Measurements from ENCODE around the gene SLC25A51. TPM values are rescaled to one million over a fixed set of nuclear protein-coding genes. Genes with fewer than 3 reads are reported as not detected.

Gene SLC25A51
- polyA plus RNA-seq, 1 donor (not counting 4 experiments of a cell fraction or from before 2014, with no cell fraction given): 22.2 TPM

DNA sequence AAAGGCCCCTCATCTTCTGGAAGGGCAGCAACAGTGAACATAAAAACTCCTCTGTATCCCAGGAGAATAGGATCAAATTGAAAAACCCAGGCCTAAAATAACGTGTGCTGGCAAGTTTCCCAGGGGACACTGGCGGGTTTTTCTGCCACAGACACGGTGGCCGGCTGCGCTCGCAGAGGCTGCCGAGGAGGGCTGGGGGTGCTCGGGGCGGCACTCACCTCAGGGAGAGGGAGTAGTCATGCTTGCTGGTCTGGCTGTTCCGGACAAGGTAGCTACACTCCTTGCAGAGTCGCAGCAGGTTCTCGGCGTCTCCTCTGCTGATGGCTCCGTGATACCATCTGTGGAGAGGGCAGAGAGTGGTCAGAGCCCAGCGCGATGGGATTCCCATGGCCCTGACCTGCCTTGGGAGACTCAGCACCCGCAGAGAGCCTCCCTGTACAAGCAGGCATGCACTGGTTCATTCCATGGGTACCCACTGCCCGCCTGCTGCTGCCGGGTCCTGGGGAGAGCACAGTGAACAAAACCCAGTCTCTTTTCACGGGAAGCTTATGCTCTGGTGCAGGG lies 44.6 kb upstream of the SLC25A51 start:
- Histone ChIP-seq H4K20me1 (ENCODE audit: control insufficient read depth, extremely low read depth, insufficient read depth, low read length) (no peaks in the 10 kb centered on the region), H3K4me1 (ENCODE audit: control insufficient read depth, extremely low read depth, insufficient read depth, low read length) (peaks cover 39% of the 10 kb centered on the region), H3K36me3 (ENCODE audit: control insufficient read depth in 2 of 2, extremely low read depth in 1 of 2, insufficient read depth in 2 of 2, low read length in 2 of 2) (peaks cover 40 to 55% of the 10 kb centered on the region in 2 experiments), H3K9ac (ENCODE audit: control insufficient read depth, extremely low read depth, insufficient read depth, low read length) (no peak overlapping the region), H3K27me3 (ENCODE audit: control insufficient read depth, extremely low read depth, insufficient read depth, low read length) (no peaks in the 10 kb centered on the region), H3K27ac (ENCODE audit: control insufficient read depth, insufficient read depth, low read length) (no peak overlapping the region), H3K4me2 (ENCODE audit: control insufficient read depth, extremely low read depth, insufficient read depth, low read depth, low read length) (no peak overlapping the region), H2AFZ (ENCODE audit: control insufficient read depth, low read length) (no peak overlapping the region), H3K79me2 (ENCODE audit: control insufficient read depth, insufficient read depth, low read length) (peaks cover 5% of the 10 kb centered on the region), H3K9me1 (ENCODE audit: control insufficient read depth, extremely low read depth, insufficient read depth, low read length) (peaks cover 10% of the 10 kb centered on the region), H3K9me3 (ENCODE audit: control insufficient read depth, low read depth, low read length) (no peaks in the 10 kb centered on the region), H3K4me3 (ENCODE audit: control insufficient read depth in 2 of 3, extremely low read depth in 1 of 3, insufficient read depth in 2 of 3, low read depth in 1 of 3, low read length in 3 of 3) (no peak overlapping the region)
- DNase-seq (ENCODE audit: low read depth, low spot score) (no peak), FAIRE-seq (no peak)
- no peak for TF ChIP-seq EZH2 (IDR thresholded peaks at IDR 0.05; ENCODE audit: low read length)
- TF ChIP-seq, protein P1, sequence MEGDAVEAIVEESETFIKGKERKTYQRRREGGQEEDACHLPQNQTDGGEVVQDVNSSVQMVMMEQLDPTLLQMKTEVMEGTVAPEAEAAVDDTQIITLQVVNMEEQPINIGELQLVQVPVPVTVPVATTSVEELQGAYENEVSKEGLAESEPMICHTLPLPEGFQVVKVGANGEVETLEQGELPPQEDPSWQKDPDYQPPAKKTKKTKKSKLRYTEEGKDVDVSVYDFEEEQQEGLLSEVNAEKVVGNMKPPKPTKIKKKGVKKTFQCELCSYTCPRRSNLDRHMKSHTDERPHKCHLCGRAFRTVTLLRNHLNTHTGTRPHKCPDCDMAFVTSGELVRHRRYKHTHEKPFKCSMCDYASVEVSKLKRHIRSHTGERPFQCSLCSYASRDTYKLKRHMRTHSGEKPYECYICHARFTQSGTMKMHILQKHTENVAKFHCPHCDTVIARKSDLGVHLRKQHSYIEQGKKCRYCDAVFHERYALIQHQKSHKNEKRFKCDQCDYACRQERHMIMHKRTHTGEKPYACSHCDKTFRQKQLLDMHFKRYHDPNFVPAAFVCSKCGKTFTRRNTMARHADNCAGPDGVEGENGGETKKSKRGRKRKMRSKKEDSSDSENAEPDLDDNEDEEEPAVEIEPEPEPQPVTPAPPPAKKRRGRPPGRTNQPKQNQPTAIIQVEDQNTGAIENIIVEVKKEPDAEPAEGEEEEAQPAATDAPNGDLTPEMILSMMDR (optimal IDR thresholded peaks at IDR 0.05 in 1 of 3, IDR thresholded peaks at IDR 0.05 in 1 of 3, conservative IDR thresholded peaks at IDR 0.05 in 1 of 3; ENCODE audit: extremely low read depth in 1 of 3, insufficient read depth in 2 of 3, low read length in 3 of 3): no peak
- dilution Hi-C loops (cut with MboI; ENCODE audit: extremely low pct_ligation_motif_present, low sequenced_read_pairs): no loop called here

DNA sequence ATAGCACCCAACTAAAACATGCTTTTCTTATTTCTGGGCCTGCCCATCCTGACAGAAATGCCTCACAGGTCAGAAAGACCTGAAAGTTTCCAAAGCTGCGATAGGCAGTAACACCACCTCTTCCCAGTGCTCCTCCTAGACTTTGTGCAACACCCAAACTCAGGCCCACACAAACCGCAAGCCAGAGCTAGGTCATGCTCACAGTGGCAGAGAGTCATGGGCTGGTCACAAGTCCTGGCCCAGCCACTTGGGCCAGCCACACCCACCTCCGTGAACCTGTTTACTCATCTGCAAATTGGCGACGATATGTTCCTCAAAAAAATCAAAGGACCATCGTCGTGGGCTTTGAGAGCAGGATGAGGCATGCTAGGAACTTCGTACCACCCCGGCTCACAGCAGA lies 44.0 kb upstream of the SLC25A51 start:
- Histone ChIP-seq H3K9me1 (ENCODE audit: control insufficient read depth, extremely low read depth, insufficient read depth, low read length) (peaks cover 9% of the 10 kb centered on the region), H3K27ac (ENCODE audit: control insufficient read depth, insufficient read depth, low read length) (no peak overlapping the region), H3K36me3 (ENCODE audit: control insufficient read depth in 2 of 2, extremely low read depth in 1 of 2, insufficient read depth in 2 of 2, low read length in 2 of 2) (peaks cover 40 to 52% of the 10 kb centered on the region in 2 experiments), H2AFZ (ENCODE audit: control insufficient read depth, low read length) (no peak overlapping the region), H3K4me1 (ENCODE audit: control insufficient read depth, extremely low read depth, insufficient read depth, low read length) (peaks cover 39% of the 10 kb centered on the region), H3K79me2 (ENCODE audit: control insufficient read depth, insufficient read depth, low read length) (peaks cover 5% of the 10 kb centered on the region), H3K27me3 (ENCODE audit: control insufficient read depth, extremely low read depth, insufficient read depth, low read length) (no peaks in the 10 kb centered on the region), H3K9ac (ENCODE audit: control insufficient read depth, extremely low read depth, insufficient read depth, low read length) (no peak overlapping the region), H3K4me3 (ENCODE audit: control insufficient read depth in 2 of 3, extremely low read depth in 1 of 3, insufficient read depth in 2 of 3, low read depth in 1 of 3, low read length in 3 of 3) (no peak overlapping the region), H3K4me2 (ENCODE audit: control insufficient read depth, extremely low read depth, insufficient read depth, low read depth, low read length) (no peak overlapping the region), H3K9me3 (ENCODE audit: control insufficient read depth, low read depth, low read length) (no peaks in the 10 kb centered on the region), H4K20me1 (ENCODE audit: control insufficient read depth, extremely low read depth, insufficient read depth, low read length) (no peaks in the 10 kb centered on the region)
- DNase-seq (ENCODE audit: low read depth, low spot score) (no peak), FAIRE-seq (no peak)
- dilution Hi-C loops (cut with MboI; ENCODE audit: extremely low pct_ligation_motif_present, low sequenced_read_pairs): no loop called here
- TF ChIP-seq, protein P1 (optimal IDR thresholded peaks at IDR 0.05 in 1 of 3, IDR thresholded peaks at IDR 0.05 in 1 of 3, conservative IDR thresholded peaks at IDR 0.05 in 1 of 3; ENCODE audit: extremely low read depth in 1 of 3, insufficient read depth in 2 of 3, low read length in 3 of 3): no peak
- no peak for TF ChIP-seq EZH2 (IDR thresholded peaks at IDR 0.05; ENCODE audit: low read length)

All from keratinocyte (primary cell).